Measurements from ENCODE around the gene RMND1.
"Not testable (repeated sequence)": the region's sequence is repeated elsewhere in the genome, so short reads cannot be mapped to it uniquely, and the experiment has no call there.

The RMND1 gene, protein sequence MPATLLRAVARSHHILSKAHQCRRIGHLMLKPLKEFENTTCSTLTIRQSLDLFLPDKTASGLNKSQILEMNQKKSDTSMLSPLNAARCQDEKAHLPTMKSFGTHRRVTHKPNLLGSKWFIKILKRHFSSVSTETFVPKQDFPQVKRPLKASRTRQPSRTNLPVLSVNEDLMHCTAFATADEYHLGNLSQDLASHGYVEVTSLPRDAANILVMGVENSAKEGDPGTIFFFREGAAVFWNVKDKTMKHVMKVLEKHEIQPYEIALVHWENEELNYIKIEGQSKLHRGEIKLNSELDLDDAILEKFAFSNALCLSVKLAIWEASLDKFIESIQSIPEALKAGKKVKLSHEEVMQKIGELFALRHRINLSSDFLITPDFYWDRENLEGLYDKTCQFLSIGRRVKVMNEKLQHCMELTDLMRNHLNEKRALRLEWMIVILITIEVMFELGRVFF

DNA sequence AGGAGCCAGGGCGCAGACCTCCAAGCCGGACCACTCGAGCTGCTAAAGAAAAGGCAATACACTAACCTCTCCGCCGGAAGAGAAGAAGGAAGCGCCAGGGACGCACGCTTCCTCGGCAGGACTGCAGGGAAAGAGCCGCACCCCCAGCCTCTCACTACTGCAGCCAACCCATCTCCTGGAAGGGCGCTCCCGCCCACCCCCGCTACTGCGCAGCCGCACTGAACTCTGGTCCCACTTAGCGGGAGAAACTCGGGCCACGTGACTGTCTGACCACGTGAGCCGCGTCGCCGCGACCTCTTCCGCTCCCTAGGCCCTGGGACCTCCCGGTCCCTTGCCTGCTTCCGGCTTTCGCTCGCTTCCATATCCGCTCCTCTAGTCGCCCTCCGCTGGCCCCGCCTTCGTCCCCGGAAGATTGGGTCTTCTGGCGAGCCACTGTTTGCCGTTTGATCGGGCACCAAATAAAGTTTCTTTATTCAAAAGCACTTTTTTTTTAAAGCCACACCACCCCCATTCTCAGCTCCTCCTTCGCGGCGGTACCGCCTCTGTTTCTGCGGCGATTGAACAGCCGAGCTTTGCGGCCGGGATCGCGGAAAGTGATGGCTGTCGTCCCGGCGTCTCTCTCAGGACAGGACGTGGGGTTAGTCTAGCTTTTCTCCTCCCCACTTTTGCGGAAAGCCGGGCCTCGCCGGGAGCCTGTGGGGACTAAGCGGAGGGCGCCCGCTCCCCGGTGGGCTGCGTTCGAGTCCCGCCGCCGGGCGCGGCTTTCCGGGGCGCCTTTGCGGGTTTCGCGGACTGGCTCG, at the start of gene RMND1:
TSS of gene RMND1 (minus strand) at position 177 of the 800 bp plus-strand sequence. CDS start 6,315 bp downstream, outside the sequence.
- peak; percentile 99 for DNase-seq (ENCODE audit: low spot score)

DNA sequence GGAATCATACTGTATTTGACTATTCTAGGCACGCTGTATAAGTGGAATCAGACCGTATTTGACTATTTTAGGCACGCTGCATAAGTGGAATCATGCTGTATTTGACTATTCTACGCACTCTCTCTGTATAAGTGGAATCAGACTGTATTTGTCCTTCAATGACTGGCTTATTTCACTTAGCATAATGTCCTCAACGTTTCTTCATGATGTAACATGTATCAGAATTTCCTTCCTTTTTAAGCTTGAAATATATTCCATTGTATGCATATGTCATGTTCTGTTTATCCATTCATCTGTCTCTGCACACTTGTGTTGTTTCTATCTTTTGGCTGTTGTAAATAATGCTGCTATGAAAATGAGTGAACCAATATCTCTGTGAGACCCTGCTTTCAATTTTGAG, 47.6 kb upstream of the RMND1 start:
- DNase-seq (ENCODE audit: low spot score), result no peak

DNA sequence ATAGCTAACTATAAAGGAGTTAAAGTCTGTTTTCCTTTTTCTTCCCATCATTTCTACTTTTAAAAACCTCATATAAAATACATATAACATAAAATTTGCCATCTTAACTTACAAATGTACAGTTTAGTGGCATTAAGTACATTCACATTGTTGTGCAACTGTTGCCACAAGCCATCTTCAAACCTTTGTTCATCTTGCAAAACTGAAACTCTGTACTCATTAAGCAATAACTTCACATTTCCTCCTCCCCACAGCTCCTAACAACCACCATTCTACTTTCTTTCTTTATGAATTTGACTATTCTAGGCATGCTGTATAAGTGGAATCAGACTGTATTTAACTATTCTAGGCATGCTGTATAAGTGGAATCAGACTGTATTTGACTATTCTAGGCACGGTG, 46.4 kb upstream of the RMND1 start:
- no peak for DNase-seq (ENCODE audit: low spot score)

DNA sequence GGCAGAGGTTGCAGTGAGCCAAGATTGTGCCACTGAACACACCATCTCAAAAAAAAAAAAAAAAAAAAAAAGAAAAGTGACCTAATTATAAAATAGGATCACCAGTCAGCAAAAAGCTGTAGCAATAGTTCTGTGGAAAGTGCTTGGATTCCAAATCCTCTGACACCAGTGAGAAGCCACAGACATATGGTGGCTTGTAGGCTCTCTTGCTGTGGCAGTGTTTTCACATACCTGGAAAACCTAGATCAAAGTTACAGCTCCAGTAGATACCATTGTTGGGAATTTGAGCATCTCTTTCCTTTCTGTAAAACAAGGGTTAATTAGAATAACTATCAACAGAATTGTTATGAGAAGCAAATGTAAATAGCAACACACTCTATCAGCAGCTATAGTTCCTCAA, 46.0 kb upstream of the RMND1 start:
- DNase-seq (ENCODE audit: low spot score), result no peak

DNA sequence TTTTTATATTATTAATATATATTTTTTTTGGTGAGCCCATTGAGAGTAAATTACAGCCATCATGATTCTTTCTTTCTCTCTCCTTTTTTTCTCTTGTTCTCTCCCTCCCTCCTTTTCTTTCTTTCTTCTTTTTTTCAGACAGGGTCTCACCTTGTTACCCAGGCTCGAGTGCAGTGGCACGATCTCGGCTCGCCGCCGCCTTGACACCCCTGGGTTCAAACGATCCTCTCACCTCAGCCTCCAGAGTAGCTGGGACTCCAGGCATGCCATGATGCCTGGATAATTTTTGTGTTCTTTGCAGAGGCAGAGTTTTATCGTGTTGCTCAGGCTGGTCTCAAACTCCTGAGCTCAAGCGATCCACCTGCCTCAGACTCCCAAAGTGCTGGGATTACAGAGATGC, 43.5 kb upstream of the RMND1 start:
- no peak for DNase-seq (ENCODE audit: low spot score)

DNA sequence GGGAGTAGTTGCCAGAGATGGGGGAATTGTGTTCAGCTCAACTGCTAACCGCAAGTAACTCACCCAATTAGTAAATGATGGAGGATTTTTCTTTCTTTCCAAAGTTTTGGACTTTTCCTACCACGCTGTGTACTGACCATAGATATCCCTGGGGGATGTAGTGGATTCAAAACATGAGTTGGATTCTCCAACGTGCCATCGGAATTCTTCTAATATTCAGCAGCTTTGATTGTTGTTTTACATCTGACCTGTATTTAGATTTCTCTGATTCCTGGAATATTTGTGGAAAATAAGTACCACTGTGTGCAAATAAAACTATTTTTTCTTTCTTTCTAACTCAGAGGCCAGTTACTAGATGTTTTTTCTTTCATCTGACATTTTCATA, 43.0 kb upstream of the RMND1 start:
- no peak for DNase-seq (ENCODE audit: low spot score)

DNA sequence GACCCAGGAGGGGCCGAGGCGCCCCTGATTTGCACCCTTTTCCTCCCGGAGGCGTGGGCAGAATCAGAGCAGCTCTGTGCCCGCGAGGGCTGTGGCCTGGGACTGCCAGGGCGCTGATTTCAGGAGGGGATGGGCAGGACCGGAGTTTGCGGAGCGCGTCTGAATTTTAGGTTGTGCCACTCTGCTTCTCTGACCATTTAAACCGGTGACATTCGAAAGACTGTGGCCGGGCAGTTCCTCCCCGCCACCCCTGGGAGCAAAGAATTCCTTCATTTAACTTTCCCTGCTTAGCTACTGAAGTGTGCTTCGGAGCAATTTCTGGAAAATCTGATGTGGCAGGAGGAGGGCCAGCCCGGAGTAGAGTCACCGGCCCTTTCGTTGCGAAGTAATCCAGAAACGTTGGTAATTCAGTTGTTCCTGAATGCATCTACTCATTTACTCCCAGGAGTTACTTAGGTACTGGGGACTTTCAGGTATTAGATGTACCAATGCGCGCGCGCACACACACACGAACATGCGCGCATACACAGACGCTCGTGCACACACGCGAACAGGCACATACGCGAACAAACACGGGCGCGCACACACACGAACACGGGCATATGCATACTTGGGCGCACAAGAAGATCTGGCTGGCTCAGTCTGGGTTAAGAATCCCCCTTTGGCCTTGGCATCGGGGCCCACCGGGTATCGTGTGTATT, 42.5 kb upstream of the RMND1 start:
- DNase-seq (ENCODE audit: low spot score), result no peak

DNA sequence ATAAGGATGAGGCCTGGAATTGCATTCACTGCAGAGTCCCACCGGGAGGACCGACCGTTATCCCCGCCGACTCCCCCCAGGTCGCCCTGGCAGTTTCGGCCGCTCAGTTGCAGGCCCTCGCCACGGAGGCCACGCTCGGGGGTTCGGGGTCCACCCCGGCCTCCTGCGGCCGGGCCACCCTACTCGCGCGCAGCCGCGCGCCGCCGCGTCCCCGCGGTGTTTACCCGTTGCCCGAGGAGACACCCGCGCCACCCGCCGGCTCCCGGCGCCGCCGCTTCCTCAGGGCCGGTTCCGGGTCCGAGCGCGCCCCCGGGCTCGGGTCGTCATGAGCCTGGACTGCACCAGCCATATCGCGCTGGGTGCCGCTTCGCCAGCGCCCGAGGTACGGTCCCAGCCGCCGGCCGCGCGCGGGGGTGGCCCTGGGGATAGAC, 41.9 kb upstream of the RMND1 start, which contains the start of gene CCDC170:
TSS of gene CCDC170 (plus strand) at position 214 of the 431 bp plus-strand sequence. CDS start at position 326, 112 bp downstream.
- DNase-seq (ENCODE audit: low spot score), result no peak

DNA sequence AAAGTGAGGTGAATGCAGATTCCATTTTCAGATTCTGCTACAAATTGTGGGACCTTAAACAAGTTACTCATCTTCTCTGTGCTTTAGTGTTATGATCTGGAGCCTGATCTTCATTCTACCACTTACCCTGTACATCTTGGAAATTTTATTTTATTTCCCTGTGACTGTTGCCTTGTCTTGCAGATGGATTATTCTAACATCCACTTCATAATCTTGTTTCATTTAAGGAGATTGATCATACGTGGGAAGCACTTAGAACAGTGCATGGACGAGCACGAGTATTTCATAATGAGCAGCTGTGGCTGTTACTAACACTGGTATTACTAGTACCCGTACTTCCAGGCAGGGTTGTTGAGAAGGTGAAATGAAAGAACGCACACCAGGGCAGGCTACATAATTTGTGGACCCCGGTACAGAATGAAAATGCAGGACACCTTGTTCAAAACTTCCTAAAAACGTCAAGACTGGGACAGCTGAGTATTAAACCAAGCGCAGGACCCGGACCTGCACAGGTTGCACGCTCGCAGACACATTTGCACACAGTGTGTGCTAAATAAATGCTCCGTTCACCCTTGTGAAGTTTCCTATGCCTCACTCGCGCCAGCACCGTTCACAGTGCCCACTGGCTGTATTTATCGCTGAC, 41.4 kb upstream of the RMND1 start:
- no peak for DNase-seq (ENCODE audit: low spot score)

DNA sequence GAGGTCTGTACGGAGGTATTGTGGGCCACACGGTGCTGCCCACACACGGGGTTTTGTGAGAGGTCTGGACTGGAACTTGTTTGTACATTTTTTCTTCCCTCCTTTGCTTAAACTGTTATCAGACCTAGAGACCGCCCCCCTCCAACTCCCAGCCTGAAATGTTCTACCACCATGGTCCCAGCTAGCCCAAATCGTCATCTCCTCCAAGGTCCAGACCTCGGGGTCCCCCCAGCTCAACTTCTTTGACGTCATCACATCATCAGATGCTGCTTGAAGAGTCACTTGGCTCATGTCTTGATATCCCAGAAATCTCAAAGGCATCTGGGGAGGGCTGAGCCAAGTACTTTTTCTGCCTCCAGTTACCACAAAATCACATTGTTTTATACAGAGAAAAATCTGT, 39.1 kb upstream of the RMND1 start:
- DNase-seq (ENCODE audit: low spot score), result no peak

DNA sequence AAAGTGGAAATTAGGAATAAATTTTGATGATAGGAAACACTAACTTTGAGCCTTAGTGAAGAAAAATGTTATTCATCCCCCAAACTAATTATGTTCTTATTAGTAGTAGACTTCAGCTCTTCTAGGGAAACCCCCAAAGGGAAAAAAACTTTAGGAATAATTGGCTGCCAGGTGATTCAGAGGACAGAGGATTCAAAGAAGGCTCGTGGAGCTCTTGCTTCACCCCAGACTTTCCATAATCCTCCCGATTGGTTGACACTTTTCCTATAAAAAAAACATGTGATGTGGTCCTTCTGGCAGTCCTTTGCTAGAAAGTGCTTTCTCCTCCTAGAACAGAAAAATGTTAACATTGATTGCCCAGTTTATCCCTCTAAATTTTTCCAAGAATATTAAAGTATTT, 36.3 kb upstream of the RMND1 start:
- no peak for DNase-seq (ENCODE audit: low spot score)

DNA sequence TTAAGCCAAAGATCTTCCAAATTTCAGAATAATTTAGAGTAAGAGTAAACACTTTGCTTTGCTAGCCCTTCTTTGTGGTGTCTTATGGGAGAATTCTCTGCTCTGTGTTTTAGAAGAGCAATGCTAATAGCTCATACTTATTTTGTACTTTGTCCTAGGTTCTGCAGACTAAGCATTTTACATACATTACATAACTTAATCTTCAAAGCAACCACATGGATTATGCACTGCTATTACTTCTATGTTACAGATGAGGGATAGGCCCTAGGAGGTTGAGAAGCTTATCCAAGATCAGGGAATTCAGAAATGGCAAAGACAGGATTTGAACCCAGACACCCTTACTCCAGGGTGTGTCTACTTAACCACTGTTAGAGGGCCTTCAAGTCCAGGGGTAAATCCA, 32.1 kb upstream of the RMND1 start:
- no peak for DNase-seq (ENCODE audit: low spot score)

DNA sequence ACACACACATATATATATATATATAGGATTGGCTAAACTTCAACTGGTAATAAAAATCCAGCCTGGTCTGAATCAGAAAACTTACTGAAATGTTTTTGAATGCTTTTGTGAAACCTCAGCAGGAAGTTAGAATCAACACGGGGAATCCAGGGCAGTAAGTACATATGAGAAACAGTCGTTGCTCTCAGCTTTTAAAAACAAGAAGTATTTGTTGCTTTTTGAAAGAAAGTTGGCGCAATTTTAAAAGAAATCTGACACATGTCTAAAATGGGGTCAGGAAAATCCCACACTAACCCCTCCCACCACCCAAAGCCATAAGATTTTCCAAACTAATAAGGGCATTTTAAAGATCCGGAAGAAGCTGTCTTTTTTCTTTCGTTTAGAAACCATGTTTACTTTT, 30.4 kb upstream of the RMND1 start:
- no peak for DNase-seq (ENCODE audit: low spot score)

DNA sequence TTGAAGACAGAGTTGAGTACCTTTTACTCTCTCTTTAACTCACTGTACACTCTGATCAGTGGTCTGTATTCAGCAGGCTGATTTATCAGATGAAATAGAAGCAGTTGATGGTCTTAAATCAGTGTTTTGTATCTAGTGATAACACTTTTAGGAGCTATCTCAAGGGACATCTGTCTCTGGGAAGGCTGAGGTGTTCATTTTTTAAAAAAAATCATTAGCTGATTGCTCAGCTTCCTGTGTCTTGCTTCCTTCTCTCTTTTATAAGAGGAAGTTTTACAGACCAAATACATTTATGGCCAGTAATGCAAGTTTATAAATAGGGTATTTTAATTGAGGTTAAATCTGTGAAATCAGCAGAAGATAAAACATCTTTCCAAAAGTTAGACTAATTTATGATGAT, 29.9 kb upstream of the RMND1 start:
- no peak for DNase-seq (ENCODE audit: low spot score)

DNA sequence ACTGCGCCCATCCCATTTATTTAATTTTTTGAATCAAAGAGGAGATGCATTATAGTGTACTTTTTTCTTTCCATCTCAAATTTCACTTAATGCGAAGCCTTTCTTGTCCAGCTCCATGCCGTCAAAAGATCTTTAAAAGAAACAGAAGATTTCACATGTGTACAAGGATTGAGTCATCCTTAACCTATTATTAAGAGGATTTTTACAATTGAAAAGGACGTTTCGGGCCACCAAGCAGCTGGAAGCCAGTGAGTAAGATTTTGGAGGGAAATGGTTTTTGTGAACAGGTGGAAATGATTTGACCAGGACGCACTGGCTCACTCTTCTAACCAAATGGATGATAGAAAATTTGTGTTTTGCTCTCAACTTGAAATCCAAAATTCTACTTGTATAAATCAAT, 26.7 kb upstream of the RMND1 start:
- DNase-seq (ENCODE audit: low spot score), result no peak

DNA sequence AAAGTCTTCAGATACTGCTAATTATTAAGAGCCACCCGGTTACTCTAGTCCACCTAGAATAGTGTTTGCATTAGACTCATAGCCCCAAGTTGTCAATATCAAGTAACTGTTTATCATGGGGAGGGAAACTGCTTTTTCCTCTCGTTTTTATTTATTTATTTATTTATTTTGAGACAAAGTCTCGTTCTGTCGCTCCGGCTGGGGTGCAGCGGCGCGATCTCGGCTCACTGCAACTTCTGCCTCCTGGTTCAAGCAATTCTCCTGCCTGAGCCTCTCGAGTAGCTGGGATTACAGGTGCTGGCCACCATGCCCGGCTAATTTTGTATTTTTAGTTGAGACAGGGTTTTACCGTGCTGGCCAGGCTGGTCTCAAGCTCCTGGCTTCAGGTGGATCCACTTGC, 25.8 kb upstream of the RMND1 start:
- DNase-seq (ENCODE audit: low spot score), result no peak

DNA sequence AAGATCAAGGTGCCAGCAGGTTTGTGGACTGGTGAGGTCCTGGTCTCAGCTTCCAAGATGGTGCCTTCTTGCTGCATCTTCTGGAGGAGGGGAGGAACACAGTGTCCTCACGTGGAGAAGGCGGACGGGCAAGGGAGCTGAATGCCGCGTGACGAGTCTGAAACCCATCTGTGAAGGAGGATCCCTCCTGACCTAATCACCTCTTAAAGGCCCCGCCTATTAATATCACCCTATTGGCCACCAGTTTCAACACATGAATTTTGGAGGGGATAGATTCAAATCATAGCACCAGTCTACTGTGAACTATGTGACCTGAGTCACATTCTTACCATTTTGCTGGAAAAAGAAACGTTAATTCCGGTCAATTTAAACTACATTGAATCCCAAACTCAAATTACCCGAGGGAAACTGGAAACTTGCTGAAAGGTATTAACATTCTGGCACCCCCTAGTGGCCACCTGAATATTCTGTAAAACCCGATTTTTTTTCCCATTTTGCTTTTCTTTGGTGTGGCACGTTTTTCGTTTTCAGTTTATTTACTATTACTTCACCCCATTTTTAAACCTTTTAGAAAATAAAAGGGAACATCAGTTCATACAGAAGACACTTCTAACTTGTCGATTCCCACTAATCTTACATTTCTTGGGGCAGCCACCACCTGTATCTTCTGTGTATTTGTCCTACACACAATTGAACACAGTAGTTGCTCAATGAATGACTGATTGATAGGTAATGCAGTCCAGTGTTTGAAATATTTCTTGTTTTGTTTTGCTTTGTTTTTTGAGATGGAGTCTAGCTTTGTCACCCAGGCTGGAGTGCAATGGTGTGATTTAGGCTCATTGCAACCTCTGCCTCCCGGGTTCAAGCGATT, 24.0 kb upstream of the RMND1 start:
- DNase-seq (ENCODE audit: low spot score), result peak; percentile 73

DNA sequence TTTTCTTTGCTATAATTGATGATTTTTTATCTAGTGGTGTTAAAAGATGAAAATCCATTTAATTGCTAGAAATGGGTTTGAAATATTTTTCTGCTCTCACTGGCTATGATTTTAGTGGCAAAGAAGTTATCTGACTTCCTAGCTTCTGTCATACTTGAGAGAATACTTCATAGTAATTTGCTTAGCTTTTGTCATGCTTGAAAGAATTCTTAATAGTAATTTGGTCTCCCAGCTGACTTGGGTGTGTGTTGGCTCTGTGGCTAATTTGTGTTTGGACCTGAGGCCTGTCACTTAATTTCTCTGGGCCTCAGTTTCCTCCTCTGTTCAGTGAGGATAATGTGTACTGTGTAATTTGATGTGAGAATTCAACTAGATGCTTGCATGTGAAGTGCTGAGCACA, 12.8 kb upstream of the RMND1 start:
- DNase-seq (ENCODE audit: low spot score), result no peak

DNA sequence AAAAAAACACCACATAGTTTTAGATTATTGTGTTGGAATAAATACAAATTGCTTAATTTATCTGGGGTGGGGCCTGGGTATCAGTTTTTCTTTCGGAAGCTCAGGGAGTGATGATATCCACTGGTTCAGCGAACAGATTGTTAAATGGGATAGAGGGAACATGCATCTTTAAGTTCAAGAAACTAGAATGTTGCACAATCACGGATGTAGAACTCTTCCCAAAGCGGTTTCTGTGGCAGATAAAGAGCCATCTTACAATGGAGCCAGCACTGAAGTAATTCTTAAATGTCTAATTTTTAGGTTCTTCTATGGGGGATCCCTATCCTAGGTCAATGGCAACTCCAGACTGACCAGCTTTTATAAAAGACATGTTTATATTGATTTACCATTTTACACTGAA, 9.7 kb upstream of the RMND1 start:
- no peak for DNase-seq (ENCODE audit: low spot score)

DNA sequence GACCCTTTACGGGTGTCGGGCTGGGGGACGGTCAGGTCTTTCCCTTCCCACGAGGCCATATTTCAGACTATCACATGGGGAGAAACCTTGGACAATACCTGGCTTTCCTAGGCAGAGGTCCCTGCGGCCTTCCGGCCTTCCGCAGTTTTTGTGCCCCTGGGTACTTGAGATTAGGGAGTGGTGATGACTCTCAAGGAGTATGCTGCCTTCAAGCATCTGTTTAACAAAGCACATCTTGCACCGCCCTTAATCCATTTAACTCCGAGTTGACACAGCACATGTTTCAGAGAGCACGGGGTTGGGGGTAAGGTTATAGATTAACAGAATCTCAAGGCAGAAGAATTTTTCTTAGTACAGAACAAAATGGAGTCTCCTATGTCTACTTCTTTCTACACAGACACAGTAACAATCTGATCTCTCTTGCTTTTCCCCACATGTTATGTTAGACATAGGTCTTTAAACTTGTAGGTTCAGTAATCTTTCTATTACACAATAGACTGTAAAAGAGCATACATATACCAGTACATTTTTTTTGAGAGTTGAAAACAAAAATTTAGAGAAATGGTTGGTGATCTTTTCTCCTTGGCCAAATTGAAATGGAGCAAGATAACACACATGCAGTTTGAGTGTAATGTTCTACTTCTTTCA, 3.9 kb upstream of the RMND1 start:
- DNase-seq (ENCODE audit: low spot score), result not testable (repeated sequence)
